Smooth muscle cell of the umbilical artery (primary cell): ENCODE results near the gene THEMIS. TPM values are rescaled to one million over a fixed set of nuclear protein-coding genes. Genes with fewer than 3 reads are reported as not detected.

ENCODE experiments used
- total RNA-seq: library from RNA; depleted of rRNA; stranded (reverse); fragments of >200 nt; gene quantifications from 2 replicates; pipeline ENCODE4 v1.2.3, GENCODE V29; 2014

THEMIS gene
- total RNA-seq = 0.05 TPM in 1 of 2 replicates, not detected in the other

GRCh38 chr6:127900935-127901334 is at the start of gene THEMIS:
Gene THEMIS, minus strand, starts transcription at chr6:127901058. Its CDS starts 126 bp downstream, at chr6:127900932.

